ENCODE data around the gene GABBR2. TPM values are rescaled to one million over a fixed set of nuclear protein-coding genes. Genes with fewer than 3 reads are reported as not detected.
"Not testable (repeated sequence)": the region's sequence is repeated elsewhere in the genome, so short reads cannot be mapped to it uniquely, and the experiment has no call there.

Gene GABBR2
- total RNA-seq, 1 experiment from 2014 or later: not detected

GRCh38 chr9:98516205-98516896 lies 192.4 kb downstream of the GABBR2 start:
- no peak for DNase-seq (ENCODE audit: low read depth)

DNA sequence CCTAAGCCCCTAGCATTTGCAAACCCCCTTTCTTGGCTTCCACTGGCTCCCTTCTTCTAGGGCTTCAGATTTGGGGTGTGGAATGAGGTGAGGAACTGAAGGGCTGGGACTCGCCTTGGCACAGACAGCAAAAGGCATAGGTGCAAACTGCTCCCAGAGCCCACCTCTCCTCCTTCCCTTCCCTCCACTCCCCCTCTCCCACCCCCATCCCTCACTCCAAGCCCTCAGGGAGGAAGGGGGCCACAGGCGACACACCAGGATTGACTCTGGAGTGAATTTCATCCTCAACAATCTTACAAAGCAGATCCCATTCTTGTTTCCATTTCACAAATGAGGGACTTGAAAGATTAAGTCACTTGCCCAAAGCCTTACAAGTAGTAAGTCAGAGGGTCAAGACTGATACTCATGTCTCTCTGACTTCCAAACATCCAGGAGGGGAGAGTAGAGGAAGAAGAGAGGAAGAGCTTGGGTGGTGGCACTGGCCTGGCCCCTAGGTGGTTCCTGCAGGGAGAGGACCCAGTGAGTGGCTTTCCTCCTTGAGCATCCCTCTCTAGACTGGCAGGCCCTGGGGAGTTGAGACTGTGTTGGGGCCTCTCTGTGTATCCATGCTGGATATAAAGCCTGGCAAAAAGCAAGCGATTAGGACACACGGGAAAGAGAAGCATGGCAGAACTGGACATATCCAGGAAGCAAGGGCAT lies 193.1 kb downstream of the GABBR2 start:
- DNase-seq (ENCODE audit: low read depth): no peak

DNA sequence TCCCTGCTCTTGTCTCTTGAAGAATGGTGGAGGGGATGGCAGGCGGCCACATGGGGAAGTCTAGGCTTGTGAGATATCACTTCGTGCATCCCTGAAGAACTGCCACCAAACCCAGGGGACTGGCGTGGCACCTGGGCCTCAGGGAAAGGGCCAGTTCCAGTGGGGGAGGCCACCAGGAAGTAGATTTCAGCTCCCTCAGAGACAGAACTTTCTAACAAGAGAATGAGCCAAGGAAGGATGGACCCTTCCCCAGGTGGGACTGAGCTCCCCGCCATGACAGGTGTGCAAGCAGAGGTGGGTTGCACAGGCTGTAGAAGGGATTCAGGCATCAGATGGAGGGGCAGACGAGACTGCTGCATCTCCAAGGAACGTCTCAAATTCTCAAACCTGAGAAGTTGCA lies 193.9 kb downstream of the GABBR2 start:
- DNase-seq (ENCODE audit: low read depth): no peak

GRCh38 chr9:98508217-98508919 lies 200.4 kb downstream of the GABBR2 start:
- DNase-seq (ENCODE audit: low read depth): not testable (repeated sequence)

DNA sequence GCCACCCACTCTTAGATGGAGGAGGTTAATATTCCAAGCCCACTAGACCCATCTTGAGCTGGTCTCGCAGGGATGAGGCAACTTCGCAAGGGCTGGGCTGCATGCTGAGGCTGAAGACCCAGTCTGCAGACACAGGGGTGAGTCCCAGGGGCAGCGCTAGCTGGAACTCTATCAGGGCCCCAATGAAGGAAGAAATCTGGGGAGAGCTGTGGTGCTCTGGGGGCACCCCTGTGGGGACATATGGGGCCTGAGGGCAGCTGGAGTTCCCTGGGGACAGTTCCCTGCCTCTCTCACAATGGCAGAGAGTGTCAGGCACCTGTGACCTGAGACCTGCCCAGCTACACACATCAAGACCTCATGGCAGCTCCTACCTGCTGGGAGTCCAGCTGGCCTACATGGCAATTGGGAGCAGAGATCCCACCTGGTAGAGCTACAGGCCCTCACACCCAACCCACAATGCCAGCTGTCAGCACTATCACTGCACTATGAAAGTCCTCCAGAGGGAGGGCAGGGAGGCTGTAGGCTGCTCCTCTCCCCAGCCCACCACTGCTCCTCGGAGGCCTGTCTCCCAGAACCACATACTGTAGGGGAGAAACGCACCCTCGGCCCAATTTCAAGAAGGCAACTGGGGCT lies 202.2 kb downstream of the GABBR2 start:
- no peak for DNase-seq (ENCODE audit: low read depth)

- no peak for DNase-seq (ENCODE audit: low read depth)
Observed at GRCh38 chr9:98504298-98505282, 204.1 kb downstream of the GABBR2 start.

GRCh38 chr9:98503867-98504266 lies 204.9 kb downstream of the GABBR2 start:
- no peak for DNase-seq (ENCODE audit: low read depth)

DNA sequence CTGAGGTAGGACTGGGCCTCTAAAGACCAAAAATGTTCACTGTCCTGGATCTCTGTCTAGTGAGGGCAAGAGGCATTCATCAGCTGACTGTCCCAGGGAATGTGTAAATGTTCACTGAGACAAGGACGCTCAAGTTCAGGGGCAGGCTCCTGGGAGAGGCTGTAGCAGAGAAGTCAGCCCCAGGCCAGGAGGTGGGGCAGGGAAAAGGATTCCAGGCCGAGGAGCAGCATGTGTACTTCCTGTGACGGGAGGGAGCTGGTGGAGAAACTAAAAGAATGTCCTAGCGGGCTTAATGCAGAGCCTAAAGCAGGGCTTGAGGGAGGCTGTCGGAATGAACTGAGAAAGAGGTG lies 205.8 kb downstream of the GABBR2 start:
- no peak for DNase-seq (ENCODE audit: low read depth)

DNA sequence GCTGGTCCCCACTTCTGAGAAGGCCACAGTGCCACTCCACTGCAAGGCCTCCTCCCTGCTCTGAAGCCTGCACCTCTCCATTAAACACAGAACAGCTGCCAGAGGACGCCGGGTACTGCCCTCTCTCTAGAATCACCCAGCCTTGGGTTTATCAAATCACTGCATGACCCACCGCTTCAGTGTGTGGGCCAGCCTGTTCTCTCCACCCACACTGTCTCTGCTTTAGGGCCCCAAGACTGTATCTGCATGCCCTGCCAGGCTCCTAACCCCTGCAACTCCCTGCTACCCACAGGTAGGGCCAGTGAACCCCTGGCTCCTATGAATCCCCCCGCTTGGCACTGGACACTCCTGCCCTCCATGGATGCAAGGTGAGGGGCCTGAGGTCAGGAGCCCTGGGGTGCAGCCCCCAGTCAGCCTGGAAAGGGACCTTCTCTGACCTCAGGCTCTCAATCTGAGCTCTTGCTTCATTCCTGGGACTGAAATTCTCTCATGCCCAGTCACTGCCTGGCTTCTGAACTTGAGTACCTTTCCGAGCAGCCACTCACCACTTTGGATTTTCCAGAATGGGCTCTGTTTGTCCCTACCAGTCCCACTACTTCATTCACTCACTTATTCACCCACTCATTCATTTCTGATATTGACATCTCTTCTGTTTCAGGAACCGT lies 206.3 kb downstream of the GABBR2 start:
- DNase-seq (ENCODE audit: low read depth): no peak

DNA sequence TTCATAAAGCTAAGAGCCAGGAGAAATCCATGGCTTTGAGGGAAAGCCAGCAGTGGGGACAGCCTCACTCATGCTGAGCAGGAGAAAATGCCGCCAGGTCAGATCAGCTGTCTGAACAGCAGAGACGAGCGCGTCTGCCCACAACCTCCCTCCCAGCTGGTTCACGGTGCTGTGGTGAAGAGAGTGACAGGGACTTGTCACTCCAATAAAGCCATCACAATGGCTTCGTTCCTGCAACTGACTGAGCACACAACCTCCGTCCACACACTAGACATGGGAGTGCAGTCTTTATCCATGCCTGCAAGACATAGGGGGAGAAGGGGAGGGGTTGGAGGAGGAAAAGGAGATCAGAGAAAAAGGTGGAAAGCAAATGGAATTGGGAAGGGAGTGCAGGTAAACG lies 206.9 kb downstream of the GABBR2 start:
- no peak for DNase-seq (ENCODE audit: low read depth)

- not testable (repeated sequence) for DNase-seq (ENCODE audit: low read depth)
Observed at GRCh38 chr9:98501259-98501658, 207.5 kb downstream of the GABBR2 start.

DNA sequence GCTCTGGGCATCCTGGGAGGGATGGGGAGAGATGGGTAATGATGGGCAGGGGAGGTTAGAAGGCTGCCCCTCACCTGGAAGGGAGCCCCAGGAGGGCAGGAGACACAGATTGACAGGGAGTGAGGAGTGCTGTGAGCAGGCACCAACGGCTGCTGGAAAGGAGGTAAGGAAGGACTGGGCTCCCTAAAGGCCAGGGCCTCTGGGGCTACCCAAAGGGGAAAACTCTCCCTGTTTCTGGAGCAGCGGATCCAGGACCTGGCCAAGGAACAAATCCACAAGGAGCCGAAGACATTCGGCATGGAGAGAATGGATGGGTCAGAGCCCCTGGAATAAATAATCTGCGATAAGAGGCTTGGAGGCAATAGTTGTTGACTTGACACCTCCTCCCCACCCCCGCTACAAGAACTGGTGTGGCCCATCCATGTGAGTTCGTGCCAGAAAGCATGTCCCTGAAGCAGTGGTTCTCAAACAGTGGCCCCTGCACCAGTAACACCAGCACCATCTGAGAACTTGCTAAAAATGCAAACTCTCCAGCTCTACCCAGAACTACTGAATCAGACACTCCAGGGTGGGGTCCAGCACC lies 208.3 kb downstream of the GABBR2 start:
- DNase-seq (ENCODE audit: low read depth): no peak

DNA sequence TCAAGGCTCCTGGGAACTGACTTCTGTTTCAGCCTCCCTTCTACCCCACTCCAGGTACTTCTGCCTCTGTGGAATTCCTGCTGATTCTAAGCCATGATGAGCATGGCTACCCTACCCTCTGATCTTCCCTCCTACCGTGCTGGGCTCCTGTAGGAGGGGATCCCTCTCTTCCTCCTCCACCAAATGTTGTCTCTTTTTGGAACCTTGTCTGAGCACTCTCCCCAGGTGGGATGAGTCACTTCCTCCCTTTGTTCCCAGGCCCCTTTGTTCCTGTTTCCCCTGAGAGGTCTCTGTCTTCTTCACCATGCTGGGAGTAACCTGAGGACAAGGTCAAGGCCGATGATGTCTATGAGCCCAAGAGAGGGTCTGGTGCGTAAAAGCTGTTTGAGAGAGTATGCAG lies 213.2 kb downstream of the GABBR2 start:
- no peak for DNase-seq (ENCODE audit: low read depth)

DNA sequence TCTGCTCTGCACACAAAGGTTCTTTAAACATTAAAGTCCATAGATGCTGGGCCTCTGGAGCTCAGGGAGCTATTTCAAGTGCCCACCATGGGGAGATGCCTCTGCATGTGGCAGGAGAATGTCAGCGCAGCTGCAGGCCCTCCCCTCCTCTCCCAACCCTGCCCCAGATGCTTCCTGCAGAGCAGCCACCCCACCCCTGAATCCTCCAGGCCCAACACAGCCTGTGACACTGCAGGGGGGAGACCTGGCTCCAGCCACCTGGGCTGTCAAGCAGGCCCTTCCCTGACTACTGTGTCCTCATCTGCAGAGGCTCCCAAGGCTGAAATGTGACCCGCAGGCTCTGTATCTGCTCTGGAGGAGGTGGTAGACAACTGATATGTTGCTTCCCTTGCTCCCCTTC lies 213.9 kb downstream of the GABBR2 start:
- no peak for DNase-seq (ENCODE audit: low read depth)

GRCh38 chr9:98491828-98492227 lies 216.9 kb downstream of the GABBR2 start:
- peak; percentile 9 for DNase-seq (ENCODE audit: low read depth)

GRCh38 chr9:98491231-98491651 lies 217.5 kb downstream of the GABBR2 start:
- DNase-seq (ENCODE audit: low read depth): no peak

DNA sequence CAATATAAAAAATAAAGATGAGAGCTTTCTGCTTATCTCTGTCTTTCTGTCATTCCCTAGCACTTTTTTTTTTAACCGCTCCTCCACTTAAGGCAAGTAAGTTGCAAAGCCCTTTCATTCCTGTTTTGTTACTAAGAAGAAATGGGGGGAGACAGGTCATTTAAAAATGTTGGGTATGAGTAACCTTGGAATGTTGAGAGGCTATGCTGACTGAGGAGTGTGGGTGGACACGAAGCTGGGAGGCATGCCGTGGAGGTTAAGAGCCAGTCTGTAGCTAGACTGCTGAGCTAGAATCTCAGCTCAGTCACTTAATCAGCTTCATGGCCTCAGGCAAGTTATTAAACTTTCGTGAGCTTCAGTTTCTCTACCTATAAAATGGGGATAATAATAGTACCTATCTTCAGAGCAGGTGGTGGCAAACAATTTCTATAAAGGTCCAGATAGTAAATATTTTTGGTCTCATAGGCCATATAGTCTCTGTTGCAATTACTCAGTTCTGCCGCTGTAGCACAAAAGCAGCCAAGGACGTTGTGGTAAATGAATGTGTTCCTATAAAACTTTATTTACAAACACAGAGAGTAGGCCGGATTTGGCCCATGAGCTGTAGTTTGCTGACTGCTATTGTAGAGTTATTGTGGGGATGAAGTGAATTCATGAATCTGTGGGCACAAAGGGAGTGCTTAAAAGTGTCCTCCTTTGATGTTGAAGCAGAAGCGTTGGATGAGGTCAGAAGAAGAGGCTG lies 220.0 kb downstream of the GABBR2 start:
- DNase-seq (ENCODE audit: low read depth): peak; percentile 74

GRCh38 chr9:98485706-98486105 lies 223.0 kb downstream of the GABBR2 start:
- DNase-seq (ENCODE audit: low read depth): no peak

DNA sequence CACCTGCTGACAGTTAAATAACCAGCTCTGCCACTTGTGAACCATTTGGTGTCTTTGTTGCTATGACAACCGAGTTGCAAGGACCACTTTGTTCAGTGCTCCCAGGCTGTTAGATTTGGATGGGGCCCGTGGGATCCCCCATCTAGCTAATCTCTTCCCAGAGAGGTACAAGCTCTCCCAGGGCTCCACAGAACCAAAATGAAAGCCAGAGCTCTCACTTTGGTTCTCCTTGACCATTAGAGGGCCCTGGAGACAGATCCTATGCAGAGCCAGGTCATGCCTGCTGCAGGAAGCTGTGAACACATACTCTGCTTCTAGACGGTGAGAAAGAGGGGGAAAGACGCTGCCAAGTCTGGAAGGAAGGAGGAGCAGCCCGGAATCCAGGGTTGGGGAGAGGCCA lies 224.6 kb downstream of the GABBR2 start:
- DNase-seq (ENCODE audit: low read depth): no peak

Measured in LHCN-M2 (cell line).